ENCODE measurements around the gene RADIL.

Gene RADIL

DNA sequence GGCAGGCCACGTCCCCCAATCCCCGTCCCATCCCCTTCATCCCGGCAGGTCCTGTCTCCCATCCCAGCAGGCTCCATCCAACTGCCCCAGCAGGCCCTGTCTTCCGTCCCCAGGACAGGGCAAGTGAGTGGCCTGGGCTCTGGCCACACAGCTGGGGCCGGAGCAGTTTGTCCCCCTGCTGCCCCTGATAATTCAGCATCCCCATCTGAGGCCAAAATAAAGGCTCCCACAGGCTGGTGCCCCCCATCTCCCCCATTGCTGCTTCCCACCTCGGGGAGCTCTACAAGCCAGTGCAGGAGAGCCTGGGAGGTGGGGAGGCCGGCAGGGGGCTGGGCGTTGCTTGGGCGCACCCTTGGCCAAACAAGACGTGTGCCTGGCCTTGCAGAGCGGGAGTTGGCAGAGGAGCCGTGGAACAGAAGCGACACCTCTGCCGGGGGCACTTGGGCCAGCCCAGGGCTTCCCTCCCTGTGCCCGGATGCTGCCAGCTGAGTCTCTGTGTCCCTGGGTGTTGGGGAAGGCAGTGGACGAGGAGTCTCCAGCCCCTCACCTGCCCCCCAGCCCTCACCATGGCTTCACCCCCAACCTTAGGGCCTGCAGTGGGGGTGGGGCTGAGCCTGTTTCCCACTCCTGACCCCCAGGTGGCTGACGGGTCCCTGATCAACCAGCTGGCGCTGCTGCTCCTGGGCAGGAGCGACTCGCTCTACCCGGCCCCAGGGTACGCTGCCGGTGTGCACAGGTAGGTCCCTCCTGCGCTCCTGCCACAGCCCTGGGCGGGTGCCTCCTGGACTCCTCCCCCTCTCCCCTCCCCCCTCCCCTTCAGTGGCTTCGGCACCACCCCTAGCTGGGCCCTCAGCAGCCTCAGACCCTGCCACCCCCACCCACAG lies 94.1 kb downstream of the RADIL start:
- DNase-seq, result no peak

DNA sequence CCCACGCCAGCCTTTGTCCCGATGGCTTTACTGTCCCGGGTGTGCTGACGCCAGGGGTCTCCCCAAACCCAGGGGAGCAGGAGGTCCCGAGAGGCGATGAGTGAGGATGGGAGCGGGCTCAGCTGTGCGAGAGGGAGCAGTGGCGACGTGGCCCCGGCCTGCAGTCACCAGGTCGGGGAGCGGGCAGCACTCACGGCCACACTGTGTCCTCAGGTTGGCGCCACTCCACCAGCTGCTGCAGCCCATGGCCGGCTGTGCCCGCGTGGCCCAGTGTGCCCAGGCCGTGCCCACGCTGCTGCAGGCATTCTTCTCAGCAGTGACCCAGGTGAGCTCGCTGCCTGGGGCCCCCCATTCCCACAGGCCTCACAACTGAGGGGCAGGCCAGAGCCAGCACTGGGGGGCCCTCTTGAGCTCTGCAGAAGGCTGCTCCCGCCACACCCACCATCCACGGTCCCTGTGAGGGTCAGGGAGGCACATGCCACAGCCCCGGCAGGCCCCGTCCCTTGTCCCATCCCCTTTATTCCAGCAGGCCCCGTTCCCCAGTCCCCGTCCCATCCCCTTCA lies 94.8 kb downstream of the RADIL start:
- DNase-seq, result no peak

GRCh38 chr7:4787947-4788626 lies 95.4 kb downstream of the RADIL start:
- DNase-seq, result no peak

GRCh38 chr7:4787541-4787940 lies 96.0 kb downstream of the RADIL start:
- DNase-seq, result no peak

- no peak for DNase-seq
These were observed 97.5 kb downstream of the RADIL start for GRCh38 chr7:4786015-4786414.

DNA sequence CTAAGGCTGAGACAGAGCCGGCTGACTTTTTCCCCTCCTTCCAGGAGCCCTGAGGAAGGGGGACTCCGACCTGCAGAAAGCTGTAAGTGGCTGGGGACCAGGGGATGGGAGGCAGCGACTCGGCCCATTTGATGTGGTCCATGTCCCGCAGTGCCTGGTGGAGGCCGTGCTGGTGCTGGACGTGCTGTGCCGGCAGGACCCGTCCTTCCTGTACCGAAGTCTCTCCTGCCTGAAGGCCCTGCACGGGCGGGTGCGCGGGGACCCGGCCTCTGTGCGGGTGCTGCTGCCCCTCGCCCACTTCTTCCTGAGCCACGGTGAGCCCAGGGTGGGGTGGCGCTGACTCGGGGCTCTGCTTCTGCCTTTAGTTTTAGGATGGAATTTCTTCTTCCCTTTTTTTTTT lies 98.1 kb downstream of the RADIL start:
- no peak for DNase-seq

DNA sequence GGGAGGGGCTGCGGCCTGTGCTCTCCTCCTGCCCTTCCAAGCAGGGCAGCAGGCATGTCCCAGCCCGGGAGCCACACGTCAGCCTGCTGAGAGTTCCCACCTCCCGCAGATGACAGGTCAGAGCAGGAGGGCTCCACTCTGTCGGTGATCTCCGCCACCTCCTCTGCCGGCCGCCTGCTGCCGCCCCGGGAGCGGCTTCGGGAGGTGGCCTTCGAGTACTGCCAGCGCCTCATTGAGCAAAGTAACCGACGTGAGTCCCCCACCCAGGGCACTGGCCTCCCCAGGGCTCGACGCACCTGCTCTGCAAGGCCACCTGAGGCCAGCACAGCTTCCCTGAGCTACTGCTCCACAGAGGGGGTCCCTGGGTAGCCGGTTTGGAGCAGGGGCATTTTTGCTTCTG lies 98.7 kb downstream of the RADIL start:
- no peak for DNase-seq

- no peak for DNase-seq
These were observed 99.7 kb downstream of the RADIL start for GRCh38 chr7:4783762-4784351.

GRCh38 chr7:4783292-4783652 lies 100.2 kb downstream of the RADIL start:
- no peak for DNase-seq

DNA sequence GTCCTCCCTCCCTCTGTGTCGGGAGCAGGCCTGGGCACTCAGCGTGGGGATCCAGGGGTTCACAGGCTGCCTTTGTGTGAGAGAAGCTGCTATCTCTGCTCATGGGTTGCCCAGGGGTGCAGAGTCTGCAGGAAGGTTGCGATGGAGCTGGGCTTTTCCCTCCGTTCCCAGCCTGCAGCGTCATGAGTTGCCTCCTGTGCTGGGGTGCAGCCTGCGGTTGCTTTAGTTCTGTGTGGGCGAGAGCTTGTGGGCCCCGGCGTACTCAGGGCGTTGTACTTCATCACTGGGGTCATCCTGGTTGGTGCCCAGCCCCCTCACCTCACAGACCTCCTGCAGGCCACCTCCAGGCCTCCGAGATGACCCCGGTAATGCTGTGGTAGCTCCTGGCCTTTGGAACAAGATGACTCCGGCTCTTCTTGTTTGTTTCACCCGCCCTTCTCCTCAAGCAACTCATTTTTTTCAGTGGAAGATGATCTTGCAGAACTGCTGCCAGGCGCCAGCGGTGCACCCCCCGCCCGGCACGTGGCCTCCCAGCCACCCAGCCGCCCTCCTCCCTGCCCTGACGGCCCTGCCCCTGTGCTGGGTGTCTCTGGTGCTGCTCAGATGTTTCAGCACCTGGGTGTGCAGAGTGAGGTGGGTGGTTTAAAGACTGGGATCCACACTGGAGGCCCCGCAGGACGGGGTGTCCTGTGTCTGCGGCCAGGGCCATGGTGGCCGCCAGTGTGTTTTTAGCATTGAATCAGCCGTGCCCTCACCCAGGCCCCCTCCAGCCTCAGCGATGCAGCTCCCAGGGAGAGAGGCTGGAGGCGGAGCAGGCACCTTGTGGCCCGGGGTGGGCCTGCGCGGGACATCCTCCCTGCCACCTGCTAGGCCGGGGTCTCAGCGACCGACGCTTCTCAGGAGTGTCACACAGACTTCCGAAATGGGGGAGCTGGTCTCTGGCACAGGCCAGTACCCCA lies 100.9 kb downstream of the RADIL start:
- no peak for DNase-seq

DNA sequence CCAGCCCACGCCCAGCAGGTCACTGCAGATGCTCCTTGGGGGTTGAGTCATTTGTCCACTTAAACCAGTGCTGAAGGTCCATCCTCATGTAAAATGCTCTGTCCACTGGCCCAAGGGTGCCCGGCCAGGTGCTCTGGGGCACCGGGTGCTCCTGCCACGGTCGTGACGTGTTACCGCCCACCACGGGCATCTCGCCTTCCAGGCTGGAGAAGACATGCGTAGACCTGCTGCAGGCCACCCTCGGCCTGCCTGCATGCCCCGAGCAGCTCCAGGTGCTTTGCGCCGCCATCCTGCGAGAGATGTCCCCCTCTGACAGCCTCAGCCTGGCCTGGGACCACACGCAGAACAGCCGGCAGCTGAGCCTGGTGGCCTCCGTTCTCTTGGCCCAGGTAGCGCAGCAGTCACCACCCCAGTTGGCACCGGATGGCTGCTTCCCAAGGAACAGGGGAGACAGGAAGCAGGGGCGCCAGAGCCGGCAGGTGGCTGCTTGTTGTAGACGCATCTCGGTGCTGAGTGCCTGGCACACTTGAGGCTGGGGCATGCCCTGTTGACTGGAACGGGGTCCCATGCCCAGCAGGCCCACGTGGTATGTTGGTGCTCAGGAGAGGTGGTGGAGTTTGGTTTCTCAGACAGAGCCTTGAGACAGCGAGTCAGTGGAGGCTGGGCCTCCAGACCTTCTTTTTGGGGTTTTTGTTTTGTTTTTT lies 102.0 kb downstream of the RADIL start:
- DNase-seq, result no peak

DNA sequence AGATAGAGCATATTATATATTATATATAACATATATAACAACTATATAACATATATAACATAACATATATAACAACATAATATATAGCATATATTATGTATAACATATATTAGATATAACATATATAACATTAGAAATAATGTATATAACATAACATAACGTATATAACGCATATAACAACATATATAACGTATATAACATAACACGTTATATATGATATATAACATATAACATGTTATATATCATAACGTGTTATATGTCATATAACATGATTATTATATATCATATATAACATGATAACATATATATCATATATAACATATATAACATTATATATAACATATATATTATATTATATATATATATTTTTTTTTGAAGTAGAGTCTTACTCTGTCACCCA lies 104.4 kb downstream of the RADIL start:
- DNase-seq, result no peak

DNA sequence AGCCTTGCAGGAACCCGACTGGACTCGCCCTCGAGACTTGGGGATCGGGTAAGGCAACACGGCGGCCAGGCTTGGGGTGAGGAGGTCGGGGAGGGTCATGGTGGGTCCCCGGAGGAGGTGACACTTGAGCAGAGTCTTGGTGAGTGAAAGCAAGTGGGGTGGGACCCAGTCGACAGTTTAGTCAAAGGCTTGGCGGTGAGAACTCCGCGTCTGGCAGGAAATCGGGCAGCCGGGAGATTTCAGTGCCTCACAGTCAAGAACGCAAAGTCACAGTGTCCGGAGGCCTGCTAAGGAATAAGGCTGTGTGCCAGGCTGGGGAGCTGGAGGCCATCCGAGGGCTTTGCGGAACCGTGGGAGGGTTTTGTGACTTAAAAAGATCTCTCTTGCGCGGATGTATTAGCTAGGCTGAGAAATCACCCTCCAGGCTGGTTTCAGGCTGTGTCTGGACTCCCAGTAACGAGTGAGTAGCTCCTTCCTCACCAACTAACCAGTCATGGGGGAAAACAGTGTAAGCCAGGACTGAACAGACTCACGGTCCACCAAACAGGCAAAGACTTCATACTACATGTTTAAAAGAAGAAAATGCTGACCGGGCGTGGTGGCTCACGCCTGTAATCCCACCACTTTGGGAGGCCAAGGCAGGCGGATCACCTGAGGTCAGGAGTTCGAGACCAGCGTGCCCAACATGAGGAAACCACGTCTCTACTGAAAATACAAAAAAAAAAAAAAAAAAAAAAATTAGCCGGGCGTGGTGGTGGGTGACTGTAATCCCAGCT lies 107.5 kb downstream of the RADIL start:
- DNase-seq, result peak; percentile 55

DNA sequence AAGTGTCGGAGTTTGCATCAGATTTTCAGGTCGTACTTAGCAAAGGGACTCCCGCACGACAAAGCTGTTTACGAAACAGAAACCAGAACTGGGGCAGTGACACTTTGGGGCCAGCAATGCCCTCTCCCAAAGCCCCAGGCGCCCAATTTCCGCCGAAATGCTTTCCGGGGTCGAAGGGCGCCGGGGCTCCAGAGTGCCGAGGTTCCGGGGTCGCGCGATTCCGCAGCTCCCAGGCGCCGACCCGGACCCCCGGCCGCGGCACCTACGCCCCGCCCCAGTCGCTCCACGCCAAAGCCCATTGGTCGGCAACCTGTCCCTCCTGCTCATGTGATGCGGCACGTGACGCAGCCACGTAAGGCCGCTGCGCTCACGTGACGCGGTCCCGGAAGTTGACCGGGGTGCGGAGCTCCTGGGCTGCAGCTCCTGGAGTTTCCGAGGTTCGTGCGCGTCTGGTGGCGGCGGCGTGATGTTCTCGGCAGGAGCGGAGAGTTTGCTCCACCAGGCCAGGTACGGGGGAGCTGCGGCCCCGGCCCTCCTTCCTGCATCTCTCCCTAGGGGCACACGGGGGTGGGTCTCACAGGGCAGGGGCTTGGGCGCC lies 108.2 kb downstream of the RADIL start, which contains the start of gene AP5Z1:
AP5Z1 (plus strand) TSS at position 374 of the 598 bp plus-strand sequence; CDS start at position 467, 93 bp downstream.
- DNase-seq, result peak; percentile 97

DNA sequence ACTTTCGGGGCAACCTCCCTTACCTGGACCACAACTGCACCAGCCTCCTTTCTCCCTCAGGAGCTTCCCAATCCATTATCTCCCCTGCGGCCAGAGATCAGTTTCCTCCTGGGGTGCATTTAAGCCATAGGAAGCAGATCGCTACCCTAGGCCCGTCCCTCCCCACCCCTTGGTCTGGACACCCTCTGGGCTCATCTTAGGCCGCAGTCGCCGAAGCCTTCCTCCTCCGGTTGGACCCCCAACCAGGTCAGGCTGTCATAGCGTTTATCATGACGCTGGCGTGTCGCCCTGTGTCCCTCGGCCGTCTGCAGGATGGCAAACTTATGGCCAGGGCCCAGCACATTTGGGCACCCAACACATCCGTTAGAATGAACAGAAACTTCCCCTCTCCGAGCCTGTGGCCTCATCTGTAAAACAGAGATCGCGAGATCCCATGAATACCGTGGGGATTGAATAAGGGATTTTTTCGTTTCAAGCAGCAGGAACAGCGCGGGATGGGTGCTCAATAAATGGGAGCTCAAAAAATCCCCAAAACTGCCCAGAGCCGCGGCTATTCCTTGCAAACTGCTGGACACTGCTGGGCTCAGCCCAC lies 108.8 kb downstream of the RADIL start:
- DNase-seq, result peak; percentile 50

DNA sequence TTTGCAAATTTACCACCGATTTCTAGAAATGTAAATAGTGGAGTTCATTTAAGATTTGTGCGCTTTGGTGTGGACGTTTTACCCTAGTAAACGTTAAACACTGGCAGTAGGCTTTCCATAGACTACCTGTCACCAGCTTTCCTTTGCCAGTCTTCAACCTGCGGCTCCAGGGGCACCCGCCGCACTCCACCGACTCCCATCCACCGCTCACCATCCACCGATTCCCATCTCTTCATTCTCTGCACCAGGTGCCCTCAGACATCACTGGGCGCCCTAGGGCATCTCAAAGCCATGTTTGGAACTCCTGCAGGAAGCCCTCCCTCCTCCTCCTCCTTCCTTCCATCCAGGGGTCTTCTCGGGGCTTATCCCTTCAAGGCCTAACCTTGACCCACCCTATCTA lies 109.5 kb downstream of the RADIL start:
- no peak for DNase-seq

DNA sequence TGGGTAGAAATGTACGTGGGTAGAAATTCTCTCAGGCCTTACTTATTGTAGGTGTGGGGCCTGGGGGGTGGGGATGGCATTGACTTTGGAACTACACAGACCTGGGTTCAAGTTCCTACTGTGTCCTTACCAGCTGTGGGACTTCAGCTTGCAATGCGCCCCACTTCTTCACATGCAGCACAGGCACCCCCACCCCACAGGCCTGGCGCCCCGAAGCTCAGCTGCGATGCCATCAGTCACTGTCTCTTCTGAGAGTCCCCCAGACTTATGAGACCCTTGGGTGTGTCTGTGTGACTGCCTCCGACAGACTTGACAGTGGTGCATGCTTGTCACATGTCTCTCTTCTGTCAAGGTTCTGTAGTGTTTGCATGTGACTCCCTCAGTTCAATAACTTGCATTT lies 111.2 kb downstream of the RADIL start:
- DNase-seq, result no peak

- DNase-seq, result no peak
These were observed 111.8 kb downstream of the RADIL start for GRCh38 chr7:4771737-4772136.

DNA sequence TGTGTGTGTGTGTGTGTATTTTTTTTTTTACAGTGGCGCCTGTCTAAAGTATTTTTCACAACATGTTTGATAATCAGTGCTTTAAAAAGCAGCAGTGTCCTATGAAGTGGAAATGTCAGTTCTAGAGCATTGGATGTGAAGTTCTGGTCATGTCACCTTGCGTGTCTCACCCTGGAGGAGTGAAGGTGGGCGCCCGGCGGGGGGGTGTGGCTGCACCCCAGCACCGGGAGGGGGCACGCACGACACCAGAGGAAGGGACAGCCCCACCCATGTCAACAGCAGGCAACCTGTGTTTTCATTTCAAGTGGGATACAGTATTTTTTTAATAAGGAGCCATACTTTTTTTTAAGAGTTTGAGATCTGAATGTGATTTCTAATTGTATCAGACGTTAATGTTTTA lies 112.6 kb downstream of the RADIL start:
- no peak for DNase-seq

DNA sequence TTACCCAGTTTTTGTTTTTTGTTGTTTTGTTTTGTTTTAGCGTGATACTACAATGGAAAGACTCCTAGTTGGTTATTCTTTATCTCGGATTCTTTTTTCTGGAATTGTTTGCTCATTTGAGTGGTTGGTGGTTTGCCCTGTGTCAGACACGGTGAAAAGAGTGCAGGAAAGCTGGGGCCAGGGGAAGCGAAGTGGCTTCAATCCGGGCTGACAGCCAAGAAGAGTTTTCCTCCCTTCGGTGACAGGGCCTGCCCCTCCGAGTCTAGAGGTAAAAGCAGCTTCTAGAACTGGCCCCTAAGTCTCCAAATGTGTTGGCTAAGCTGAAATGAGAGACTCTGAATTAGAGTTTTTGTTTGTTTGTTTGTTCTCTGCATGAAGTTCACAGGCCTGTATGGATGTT lies 113.8 kb downstream of the RADIL start:
- DNase-seq, result no peak
